RWPE1 (cell line): ENCODE data around the gene PLEKHA3.
"Not testable (repeated sequence)": the region's sequence is repeated elsewhere in the genome, so short reads cannot be mapped to it uniquely, and the experiment has no call there.

ENCODE experiments used
- CTCF ChIA-PET: fragments of 350-600 bp; sonication (Branson Sonifier 250); formaldehyde crosslinking; extraction: SDS; loops from one replicate; lab custom pipeline; 2021; lab: Yijun Ruan, JAX
- POLR2A ChIA-PET: fragments of 400-600 bp; formaldehyde crosslinking; extraction: SDS; loops from one replicate; lab custom pipeline; 2020; ENCODE audit warnings: antibody characterized with exemption; ENCODE audit not compliant: low non-redundant PET; lab: Yijun Ruan, JAX
- DNase-seq: peaks from one replicate; pipeline ENCODE4 v3.0.0; 2012; ENCODE audit warnings: low spot score
- H3K27ac ChIP-seq: fragments of 450-650 bp; 2 replicates; pipeline ENCODE4 v1.5.1; 2017
- CTCF ChIP-seq: fragments of 450-650 bp; conservative IDR thresholded peaks from 2 replicates; pipeline ENCODE4 v1.5.1; 2017; ENCODE audit warnings: low read depth, mild to moderate bottlenecking

PLEKHA3 gene

DNA sequence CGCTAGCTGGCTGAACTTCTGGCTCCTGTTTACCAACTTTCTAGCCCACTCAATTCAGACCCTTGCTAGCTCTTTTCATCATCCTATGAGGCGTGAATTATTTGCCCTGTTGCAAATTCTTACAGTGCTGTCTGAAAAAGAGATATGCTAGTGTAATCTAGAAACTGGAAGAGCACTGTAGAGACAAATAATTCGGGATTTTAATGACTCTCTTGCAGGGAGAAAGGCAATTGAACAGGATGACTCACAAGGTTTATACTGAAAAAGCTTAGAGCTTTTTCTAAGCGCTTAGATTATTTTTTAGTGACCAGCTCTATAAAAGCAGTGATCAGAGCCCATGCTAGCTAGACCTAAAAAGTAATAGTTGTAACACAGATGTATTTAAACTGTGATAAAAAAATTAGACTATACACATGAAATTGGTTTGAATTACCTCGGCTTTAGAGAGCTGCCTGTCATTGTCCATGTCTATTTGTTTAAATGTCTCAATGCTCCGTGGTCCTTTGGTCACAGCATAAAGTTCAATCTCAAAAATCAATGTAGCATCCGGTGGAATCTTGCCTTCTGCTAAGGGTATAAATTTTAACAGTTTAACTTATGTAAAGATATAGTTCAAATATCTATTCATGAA lies 10.9 kb upstream of the PLEKHA3 start:
- CTCF ChIA-PET: no interaction called here
- no peak for TF ChIP-seq CTCF

DNA sequence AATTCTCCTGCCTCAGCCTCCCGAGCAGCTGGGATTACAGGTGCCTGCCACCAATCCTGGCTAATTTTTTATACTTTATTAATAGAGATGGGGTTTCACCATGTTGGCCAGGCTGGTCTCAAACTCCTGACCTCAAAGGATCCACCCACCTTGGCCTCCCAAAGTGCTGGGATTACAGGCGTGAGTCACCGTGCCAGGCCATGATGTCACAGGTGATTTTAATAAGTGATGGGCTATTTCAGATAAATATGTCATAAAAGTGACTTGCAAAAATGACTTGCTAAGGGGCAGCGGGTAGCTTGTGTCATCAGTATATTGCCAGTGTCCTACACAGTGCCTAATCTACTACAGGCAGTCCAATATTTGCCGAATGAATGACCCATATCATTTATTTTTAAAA lies 8.9 kb upstream of the PLEKHA3 start:
- CTCF ChIA-PET: interaction anchor here (0.7 kb wide), 1 partner anchor 52 kb away, joined by 4 read pairs; no protein-coding TSS in a partner anchor
- DNase-seq, POLR2A ChIA-PET, H3K27ac ChIP-seq: not testable (repeated sequence)

More for the DNA sequence above, 10.9 kb upstream of the PLEKHA3 start:
- H3K27ac ChIP-seq: no peak overlapping the region
- no peak for DNase-seq
- POLR2A ChIA-PET: no interaction called here

DNA sequence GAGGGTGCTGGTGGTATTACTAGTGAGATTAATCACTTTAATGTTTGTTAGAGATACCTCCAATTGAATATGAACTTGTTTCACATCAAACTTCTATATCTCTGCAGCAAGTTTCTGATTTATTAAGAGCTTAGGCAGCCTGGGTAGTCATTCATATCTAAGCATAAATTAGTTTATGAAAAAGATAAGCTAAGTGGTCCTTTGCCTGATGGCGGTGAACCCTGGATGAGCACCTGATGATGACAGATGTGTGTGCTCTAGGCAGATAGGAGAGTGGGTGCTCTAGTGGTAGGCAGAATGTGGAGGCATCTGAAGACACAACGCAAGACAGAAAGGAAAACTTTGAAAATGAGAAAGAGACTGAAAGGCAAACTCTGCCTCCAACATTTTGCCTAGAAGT lies 6.9 kb upstream of the PLEKHA3 start:
- ChIA-PET CTCF (interaction anchor here (0.6 kb wide), 1 partner anchor 44 kb away, joined by 5 read pairs; no protein-coding TSS in a partner anchor), POLR2A (no interaction called here)
- DNase-seq: no peak
- H3K27ac ChIP-seq: no peak overlapping the region
- no peak for TF ChIP-seq CTCF

GRCh38 chr2:178473931-178474330 lies 6.3 kb upstream of the PLEKHA3 start:
- no peak for DNase-seq
- TF ChIP-seq CTCF: no peak
- ChIA-PET CTCF (interaction anchor here (0.6 kb wide), 1 partner anchor 43 kb away, joined by 5 read pairs; no protein-coding TSS in a partner anchor), POLR2A (no interaction called here)
- no peak overlapping the region for H3K27ac ChIP-seq

DNA sequence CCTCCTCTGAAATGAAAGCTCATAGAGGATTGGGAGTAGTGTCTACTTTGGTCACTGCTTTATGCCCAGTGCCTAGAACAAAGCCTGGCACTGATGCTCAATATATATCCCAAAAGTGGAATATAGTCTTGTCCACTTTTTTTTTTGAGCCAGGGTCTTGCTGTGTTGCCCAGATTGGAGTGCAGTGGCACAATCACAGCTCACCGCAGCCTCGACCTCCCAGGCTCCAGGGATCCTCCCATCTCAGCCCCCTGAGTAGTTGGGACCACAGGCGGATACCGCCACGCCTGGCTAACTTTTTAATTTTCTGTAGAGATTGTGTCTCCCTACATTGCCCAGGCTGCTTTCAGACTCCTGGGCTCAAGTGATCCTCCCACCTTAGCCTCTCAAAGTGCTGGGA lies 5.7 kb upstream of the PLEKHA3 start:
- no peak overlapping the region for H3K27ac ChIP-seq
- no peak for DNase-seq
- TF ChIP-seq CTCF: no peak
- ChIA-PET POLR2A (no interaction called here), CTCF (no interaction called here)

DNA sequence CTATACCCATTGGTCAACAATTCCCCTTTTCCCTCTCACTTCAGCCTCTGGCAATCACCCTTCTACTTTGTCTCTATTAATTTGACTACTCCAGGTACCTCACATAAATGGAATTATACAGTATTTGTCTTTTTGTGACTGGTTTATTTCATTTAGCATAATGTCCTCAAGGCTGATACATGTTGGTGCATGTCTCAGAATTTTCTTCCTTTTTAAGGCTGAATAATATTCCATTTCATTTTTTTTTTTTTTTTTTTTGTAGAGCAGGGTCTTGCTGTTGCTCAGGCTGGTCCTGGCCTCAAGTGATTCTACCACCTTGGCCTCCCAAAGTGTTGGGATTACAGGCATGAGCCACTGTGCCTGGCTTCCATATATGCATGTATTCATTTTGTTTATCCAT lies 3.8 kb upstream of the PLEKHA3 start:
- no peak for TF ChIP-seq CTCF
- POLR2A ChIA-PET: no interaction called here
- CTCF ChIA-PET: interaction anchor here (0.6 kb wide), 1 partner anchor 13 kb away, joined by 3 read pairs; no protein-coding TSS in a partner anchor
- no peak for DNase-seq
- H3K27ac ChIP-seq: no peak overlapping the region

DNA sequence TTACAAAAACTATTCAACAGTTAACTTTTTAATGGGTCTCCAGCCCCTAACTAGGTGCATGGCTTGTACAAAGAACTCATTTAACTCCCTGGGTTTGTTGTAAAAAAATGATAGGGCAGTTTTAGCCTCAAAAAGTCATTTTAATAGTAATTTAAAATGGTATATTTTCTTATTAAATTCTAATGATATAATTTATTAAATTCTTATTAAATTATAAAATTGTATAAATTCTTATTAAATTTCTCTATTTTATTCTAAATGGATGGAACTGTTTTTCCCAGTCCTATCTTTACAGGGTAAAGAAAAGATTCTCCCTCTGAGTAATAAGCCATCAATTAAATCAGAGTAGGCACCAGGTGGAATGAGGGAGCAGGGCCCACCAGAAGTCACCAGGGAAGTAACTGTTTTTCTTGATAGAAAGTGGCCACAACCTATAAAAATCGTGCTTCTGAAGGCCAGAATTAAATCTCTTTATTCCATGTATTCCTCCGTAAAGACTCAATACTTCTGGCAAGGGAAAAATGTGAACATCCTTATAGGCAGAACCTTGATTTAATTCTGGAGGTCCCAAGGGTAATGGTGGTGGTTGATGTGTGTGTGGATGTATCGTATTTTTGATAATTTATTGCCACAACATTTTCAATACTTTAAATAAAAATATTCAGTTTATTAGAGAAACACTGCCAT lies 2.7 kb upstream of the PLEKHA3 start:
- CTCF ChIA-PET: no interaction called here

More for the DNA sequence above, 2.7 kb upstream of the PLEKHA3 start:
- peak overlapping the region; percentile 90 for H3K27ac ChIP-seq
- no peak for DNase-seq
- no peak for TF ChIP-seq CTCF
- POLR2A ChIA-PET: no interaction called here
